Trophoblast cell (in vitro differentiated cells and primary cell): ENCODE data around the gene CRABP2.
A peak's percentile ranks its signal among the peaks of the same experiment; 100 is the strongest.

Source experiments
- DNase-seq, 2 donors: peaks; one replicate each; pipeline ENCODE4 v3.0.0-alpha.2; 2016
- H2AFZ ChIP-seq: 2 replicates; pipeline ENCODE4 v1.6.1; 2013; ENCODE audit warnings: low read length, moderate library complexity, mild to moderate bottlenecking; ENCODE audit not compliant: insufficient read depth, poor library complexity
- H2AK5ac ChIP-seq: 2 replicates; pipeline ENCODE4 v1.6.1; 2013; ENCODE audit warnings: mild to moderate bottlenecking, low read length
- H2BK120ac ChIP-seq: 2 replicates; pipeline ENCODE4 v1.6.1; 2013; ENCODE audit warnings: low read length, mild to moderate bottlenecking, moderate library complexity; ENCODE audit not compliant: insufficient read depth, poor library complexity
- H2BK12ac ChIP-seq: 2 replicates; pipeline ENCODE4 v1.6.1; 2013; ENCODE audit warnings: mild to moderate bottlenecking, low read length, moderate library complexity
- H2BK5ac ChIP-seq: 2 replicates; pipeline ENCODE4 v1.6.1; 2013; ENCODE audit warnings: low read length, low read depth, moderate library complexity, mild to moderate bottlenecking; ENCODE audit not compliant: poor library complexity
- H3K14ac ChIP-seq: 2 replicates; pipeline ENCODE4 v1.6.1; 2013; ENCODE audit warnings: mild to moderate bottlenecking, low read length
- H3K18ac ChIP-seq: 2 replicates; pipeline ENCODE4 v1.6.1; 2013; ENCODE audit warnings: mild to moderate bottlenecking, low read length
- H3K23ac ChIP-seq: 2 replicates; pipeline ENCODE4 v1.6.1; 2013; ENCODE audit warnings: low read length
- H3K27ac ChIP-seq: 2 replicates; pipeline ENCODE4 v1.5.1; 2013; ENCODE audit warnings: low read depth, mild to moderate bottlenecking, inconsistent platforms, low read length, moderate library complexity
- H3K27me3 ChIP-seq: 2 replicates; pipeline ENCODE4 v1.6.1; 2013; ENCODE audit warnings: inconsistent platforms, mild to moderate bottlenecking, low read length, moderate library complexity; ENCODE audit not compliant: insufficient read depth
- H3K36me3 ChIP-seq, 2 experiments: 1 replicate in 1 of 2; 2 replicates in 1 of 2; pipeline ENCODE4 v1.6.1; 2013; ENCODE audit warnings: low read length in 2 of 2, mild to moderate bottlenecking in 2 of 2, moderate library complexity in 1 of 2; ENCODE audit not compliant: insufficient read depth in 2 of 2, control insufficient read depth in 1 of 2
- H3K4ac ChIP-seq: 2 replicates; pipeline ENCODE4 v1.6.1; 2013; ENCODE audit warnings: low read depth, mild to moderate bottlenecking, low read length, moderate library complexity
- H3K4me1 ChIP-seq, 2 experiments: 1 replicate in 1 of 2; 2 replicates in 1 of 2; pipeline ENCODE4 v1.6.1; 2013; ENCODE audit warnings: low read length in 2 of 2, mild to moderate bottlenecking in 2 of 2, moderate library complexity in 1 of 2; ENCODE audit not compliant: insufficient read depth in 2 of 2, control insufficient read depth in 1 of 2
- H3K4me2 ChIP-seq: 2 replicates; pipeline ENCODE4 v1.6.1; 2013; ENCODE audit warnings: inconsistent platforms, mild to moderate bottlenecking, low read length, moderate library complexity
- H3K4me3 ChIP-seq: 2 replicates; pipeline ENCODE4 v1.5.1; 2013; ENCODE audit warnings: mild to moderate bottlenecking, low read depth, low read length, inconsistent platforms
- H3K79me1 ChIP-seq: one replicate; pipeline ENCODE4 v1.6.1; 2013; ENCODE audit warnings: low read length
- H3K79me2 ChIP-seq: 2 replicates; pipeline ENCODE4 v1.6.1; 2013; ENCODE audit warnings: low read length, mild to moderate bottlenecking; ENCODE audit not compliant: control insufficient read depth, insufficient read depth, poor library complexity
- H3K9ac ChIP-seq: 2 replicates; pipeline ENCODE4 v1.6.1; 2013; ENCODE audit warnings: mild to moderate bottlenecking, low read length
- H3K9me3 ChIP-seq: 2 replicates; pipeline ENCODE4 v1.6.1; 2013; ENCODE audit warnings: low read depth, mild to moderate bottlenecking, control low read depth, inconsistent platforms, low read length; ENCODE audit not compliant: insufficient read depth
- H4K12ac ChIP-seq: 2 replicates; pipeline ENCODE4 v1.6.1; 2013; ENCODE audit warnings: low read depth, mild to moderate bottlenecking, low read length, moderate library complexity
- H4K8ac ChIP-seq: 2 replicates; pipeline ENCODE4 v1.6.1; 2013; ENCODE audit warnings: low read depth, mild to moderate bottlenecking, low read length, moderate library complexity
- H4K91ac ChIP-seq: one replicate; pipeline ENCODE4 v1.6.1; 2013; ENCODE audit warnings: low read depth, mild to moderate bottlenecking, low read length, moderate library complexity
- WGBS: extraction: QIAGEN DNeasy Blood & Tissue Kit; methylation state at CpG from one replicate; pipeline ENCODE4 v1.1.7; 2013; ENCODE audit warnings: missing lambda C conversion rate; ENCODE audit not compliant: insufficient read length, insufficient coverage; ENCODE audit errors: extremely low coverage; 5-methylcytosine and 5-hydroxymethylcytosine counted together

Gene CRABP2

DNA sequence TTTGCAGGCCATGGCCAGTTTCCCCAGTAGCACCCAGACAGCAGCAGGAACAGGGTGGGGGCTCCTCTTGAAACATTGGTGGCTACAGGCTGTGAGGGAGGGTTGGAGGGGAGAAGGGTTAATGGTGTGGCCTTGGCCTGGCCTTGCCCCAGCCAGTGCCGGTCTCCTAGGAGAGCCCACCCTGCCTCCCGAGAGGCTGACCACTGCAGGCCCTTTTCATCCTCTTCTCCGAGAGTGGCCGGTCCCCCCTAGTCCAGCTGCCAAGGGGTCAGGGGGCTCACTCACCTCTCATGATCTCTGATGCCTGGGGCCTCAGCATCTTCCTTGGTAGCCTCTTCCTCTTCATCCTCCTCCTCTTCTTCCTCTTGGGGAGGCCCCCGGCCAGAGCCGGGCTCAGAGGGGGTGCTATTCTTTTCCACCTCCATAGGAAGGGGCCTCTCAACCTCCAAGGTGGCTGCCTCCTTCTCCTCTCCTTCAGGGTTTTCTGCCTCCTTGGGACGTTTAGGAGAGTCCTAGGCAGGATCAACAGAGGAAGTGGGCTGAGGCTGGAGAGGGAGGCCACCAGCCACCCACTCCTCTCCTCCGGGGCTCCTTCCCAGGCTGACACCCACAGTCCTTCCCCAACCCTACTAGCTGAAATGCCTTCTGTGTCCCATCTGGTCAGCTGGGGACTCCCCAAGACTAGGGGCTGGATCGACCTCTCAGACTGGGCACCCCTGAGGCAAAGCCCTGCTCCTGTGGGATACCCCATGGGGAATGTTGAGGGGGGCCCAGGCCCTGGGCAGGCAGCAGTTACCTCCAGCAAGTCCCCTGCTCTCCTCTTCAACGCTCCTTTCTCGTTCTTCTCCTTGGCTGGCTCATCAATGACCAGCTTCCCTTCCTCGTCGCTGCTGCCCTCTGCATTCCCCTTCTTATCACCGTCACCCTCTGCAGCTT is 38.3 kb upstream of the CRABP2 start:
- H3K27me3 ChIP-seq: no peaks in the 10 kb centered on the region
- no peak overlapping the region for H3K4ac ChIP-seq
- H3K23ac ChIP-seq: no peak overlapping the region
- no peaks in the 10 kb centered on the region for H3K9me3 ChIP-seq
- H2BK5ac ChIP-seq: no peak overlapping the region
- H3K79me1 ChIP-seq: peaks cover 24% of the 10 kb centered on the region
- no peak overlapping the region for H4K12ac ChIP-seq
- no peak overlapping the region for H2BK12ac ChIP-seq
- H3K14ac ChIP-seq: no peak overlapping the region
- no CpG with 5 or more reads among the region's 14 CpGs for WGBS
- peaks cover 25% of the 10 kb centered on the region for H3K79me2 ChIP-seq
- no peak overlapping the region for H2BK120ac ChIP-seq
- DNase-seq: no peak
- no peak overlapping the region for H4K8ac ChIP-seq
- no peak overlapping the region for H2AK5ac ChIP-seq
- H3K4me1 ChIP-seq: peaks cover 27 to 29% of the 10 kb centered on the region in 2 experiments
- no peak overlapping the region for H3K4me3 ChIP-seq
- no peak overlapping the region for H2AFZ ChIP-seq
- H4K91ac ChIP-seq: no peak overlapping the region
- H3K36me3 ChIP-seq: peaks cover 25 to 35% of the 10 kb centered on the region in 2 experiments
- no peak overlapping the region for H3K9ac ChIP-seq
- no peak overlapping the region for H3K4me2 ChIP-seq
- H3K27ac ChIP-seq: no peak overlapping the region
- no peak overlapping the region for H3K18ac ChIP-seq

DNA sequence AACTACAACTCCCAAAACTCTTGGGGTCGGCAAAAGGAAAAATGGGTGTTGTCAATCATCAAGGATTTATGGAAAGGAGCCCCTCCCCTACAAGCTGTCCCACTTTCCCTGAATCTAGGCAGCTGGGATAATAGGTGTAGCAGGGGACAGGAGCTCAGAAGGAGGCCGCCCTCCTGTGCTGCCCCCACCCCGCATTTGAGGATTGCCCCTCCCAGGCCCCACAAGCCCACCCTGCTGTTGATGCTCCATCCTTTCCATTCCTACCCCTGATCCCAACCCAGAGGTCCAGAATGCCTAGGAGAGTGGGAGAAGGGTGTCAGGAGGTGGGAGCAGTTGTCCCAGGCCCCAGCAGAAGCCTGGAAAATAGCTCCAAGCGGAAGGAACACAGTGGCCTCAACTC is 37.4 kb upstream of the CRABP2 start:
- Histone ChIP-seq H2AK5ac (no peak overlapping the region), H2AFZ (no peak overlapping the region), H3K14ac (no peak overlapping the region), H3K4me3 (no peak overlapping the region), H4K12ac (no peak overlapping the region), H4K8ac (no peak overlapping the region), H3K4ac (no peak overlapping the region), H3K9ac (no peak overlapping the region), H3K79me2 (peaks cover 18% of the 10 kb centered on the region), H3K4me1 (peaks cover 19 to 21% of the 10 kb centered on the region in 2 experiments), H3K4me2 (no peak overlapping the region), H3K18ac (no peak overlapping the region), H4K91ac (no peak overlapping the region), H2BK120ac (no peak overlapping the region), H3K36me3 (peaks cover 31 to 43% of the 10 kb centered on the region in 2 experiments), H3K23ac (no peak overlapping the region), H3K27ac (no peak overlapping the region), H3K27me3 (no peaks in the 10 kb centered on the region), H3K9me3 (no peaks in the 10 kb centered on the region), H2BK5ac (no peak overlapping the region), H3K79me1 (peaks cover 18% of the 10 kb centered on the region), H2BK12ac (no peak overlapping the region)
- WGBS: no CpG with 5 or more reads among the region's 4 CpGs
- no peak for DNase-seq

DNA sequence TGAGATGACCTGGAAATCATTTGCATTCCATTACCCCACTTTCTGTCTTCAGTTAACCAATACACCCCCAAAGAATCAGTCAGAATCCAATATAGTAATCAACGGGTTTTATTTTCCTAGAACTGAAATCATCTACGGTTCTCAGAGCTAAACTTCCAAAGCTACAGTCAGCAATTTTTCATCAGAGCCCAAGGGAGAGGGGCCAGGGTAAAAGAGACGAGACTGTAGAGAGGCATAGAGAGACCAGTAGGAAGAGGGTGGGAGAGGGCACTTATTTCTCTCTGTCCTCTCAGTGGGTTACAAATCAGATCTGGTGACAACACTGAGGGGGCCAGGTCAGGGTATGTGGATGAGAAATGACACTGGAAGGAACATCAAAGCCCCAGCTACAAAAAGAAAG is 36.6 kb upstream of the CRABP2 start:
- peaks cover 38 to 50% of the 10 kb centered on the region in 2 experiments for H3K36me3 ChIP-seq
- no peak overlapping the region for H2AFZ ChIP-seq
- H3K23ac ChIP-seq: no peak overlapping the region
- no peaks in the 10 kb centered on the region for H3K9me3 ChIP-seq
- peaks cover 12% of the 10 kb centered on the region for H3K79me2 ChIP-seq
- no peak overlapping the region for H3K4ac ChIP-seq
- WGBS: no CpG with 5 or more reads among the region's 3 CpGs
- H2AK5ac ChIP-seq: no peak overlapping the region
- H3K4me2 ChIP-seq: no peak overlapping the region
- H4K8ac ChIP-seq: no peak overlapping the region
- no peak for DNase-seq
- H3K14ac ChIP-seq: no peak overlapping the region
- H3K9ac ChIP-seq: no peak overlapping the region
- H2BK120ac ChIP-seq: no peak overlapping the region
- peak overlapping the region; percentile 59 for H3K27ac ChIP-seq
- H2BK12ac ChIP-seq: no peak overlapping the region
- no peak overlapping the region for H4K12ac ChIP-seq
- H3K4me1 ChIP-seq: peaks cover 15 to 16% of the 10 kb centered on the region in 2 experiments
- no peak overlapping the region for H4K91ac ChIP-seq
- H3K27me3 ChIP-seq: no peaks in the 10 kb centered on the region
- no peak overlapping the region for H2BK5ac ChIP-seq
- H3K79me1 ChIP-seq: peaks cover 11% of the 10 kb centered on the region
- H3K4me3 ChIP-seq: no peak overlapping the region
- H3K18ac ChIP-seq: no peak overlapping the region

DNA sequence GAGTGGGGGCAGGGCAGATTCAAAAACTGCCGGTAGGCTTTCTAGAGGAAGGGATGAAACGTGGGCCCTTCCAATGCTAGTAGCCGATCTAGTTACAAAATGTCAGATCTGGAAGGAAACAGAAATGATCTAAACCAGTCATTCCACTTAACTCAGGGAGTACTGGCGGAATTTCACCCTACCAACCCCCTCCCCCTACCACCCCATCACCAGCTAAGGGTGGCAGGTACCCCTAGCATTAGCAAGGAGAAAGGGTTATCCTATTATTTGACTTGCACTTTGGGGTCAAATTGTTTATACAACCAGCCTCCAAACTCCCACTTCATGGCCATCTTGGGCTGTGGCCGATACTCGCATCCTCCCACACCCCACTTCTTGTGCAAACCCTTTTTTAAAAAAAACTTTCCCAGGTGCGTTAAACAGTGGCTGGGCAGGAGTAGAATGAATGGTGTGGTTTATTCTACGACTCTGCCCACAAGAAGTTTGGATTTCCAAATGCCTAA is 36.1 kb upstream of the CRABP2 start:
- H2BK5ac ChIP-seq: no peak overlapping the region

More for the DNA sequence above, 36.1 kb upstream of the CRABP2 start:
- DNase-seq: no peak
- Histone ChIP-seq H3K27ac (peak overlapping the region; percentile 59), H3K4ac (no peak overlapping the region), H3K23ac (no peak overlapping the region), H2BK120ac (no peak overlapping the region), H4K91ac (peak overlapping the region; percentile 23), H3K4me2 (peak overlapping the region; percentile 46), H3K4me1 (peaks cover 15 to 16% of the 10 kb centered on the region in 2 experiments), H4K12ac (peak overlapping the region; percentile 3), H3K14ac (no peak overlapping the region), H3K4me3 (no peak overlapping the region), H3K9me3 (no peaks in the 10 kb centered on the region), H2AFZ (no peak overlapping the region), H3K79me2 (peaks cover 8% of the 10 kb centered on the region), H3K18ac (no peak overlapping the region), H2BK12ac (no peak overlapping the region), H2AK5ac (no peak overlapping the region), H3K27me3 (no peaks in the 10 kb centered on the region), H3K9ac (no peak overlapping the region), H3K36me3 (peaks cover 38 to 54% of the 10 kb centered on the region in 2 experiments), H4K8ac (peak overlapping the region; percentile 38), H3K79me1 (peaks cover 7% of the 10 kb centered on the region)
- no CpG with 5 or more reads among the region's 8 CpGs for WGBS
